Neural cell (in vitro differentiated cells): ENCODE results near the gene EEF1AKMT3.
"Not testable (repeated sequence)": the region's sequence is repeated elsewhere in the genome, so short reads cannot be mapped to it uniquely, and the experiment has no call there.

Experiments
- CTCF ChIP-seq: fragments of 450-650 bp; IDR thresholded peaks from 2 replicates; pipeline ENCODE4 v1.5.1; 2014; ENCODE audit warnings: antibody characterized with exemption, mild to moderate bottlenecking, moderate library complexity; ENCODE audit not compliant: poor library complexity, severe bottlenecking
- EP300 ChIP-seq: fragments of 450-650 bp; conservative IDR thresholded peaks from 2 replicates; pipeline ENCODE4 v1.6.1; 2014; ENCODE audit warnings: antibody characterized with exemption, mild to moderate bottlenecking, moderate library complexity; ENCODE audit not compliant: poor library complexity, severe bottlenecking
- EZH2 ChIP-seq: fragments of 200-600, 300-800 bp; shearing (Covaris generic), sonication (generic); IDR thresholded peaks from 2 replicates; pipeline ENCODE4 v1.6.1; 2014; ENCODE audit warnings: antibody characterized with exemption, low read length, borderline replicate concordance, mild to moderate bottlenecking; ENCODE audit not compliant: insufficient read depth, poor library complexity, severe bottlenecking
- POLR2AphosphoS5 ChIP-seq: IDR thresholded peaks from 2 replicates; pipeline ENCODE4 v1.6.1; 2012
- RAD21 ChIP-seq: fragments of 450-650 bp; conservative IDR thresholded peaks from 2 replicates; pipeline ENCODE4 v1.6.1; 2014; ENCODE audit warnings: antibody characterized with exemption, mild to moderate bottlenecking, moderate library complexity
- REST ChIP-seq: IDR thresholded peaks from 2 replicates; pipeline ENCODE4 v1.6.1; 2012; ENCODE audit warnings: borderline replicate concordance
- TAF1 ChIP-seq: IDR thresholded peaks from 2 replicates; pipeline ENCODE4 v1.6.1; 2012; ENCODE audit warnings: low read depth

DNA sequence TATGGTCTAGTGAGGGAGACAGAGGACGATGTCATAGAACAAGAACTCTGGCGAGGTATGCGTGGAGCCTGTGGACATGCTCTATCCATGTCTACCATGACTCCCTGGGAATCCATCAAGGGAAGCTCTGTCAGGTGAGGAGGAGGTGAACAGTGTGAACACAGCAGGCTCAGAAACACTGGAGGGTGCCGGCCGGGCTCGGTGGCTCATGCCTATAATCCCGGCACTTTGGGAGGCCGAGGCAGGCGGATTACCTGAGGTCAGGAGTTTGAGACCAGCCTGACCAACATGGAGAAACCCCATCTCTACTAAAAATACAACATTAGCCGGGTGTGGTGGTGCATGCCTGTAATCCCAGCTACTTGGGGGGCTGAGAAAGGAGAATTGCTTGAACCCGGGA, 2.2 kb downstream of the EEF1AKMT3 start:
- TF ChIP-seq RAD21, EP300, CTCF, EZH2, TAF1, POLR2AphosphoS5, REST: not testable (repeated sequence)
